MM.1S (cell line): ENCODE data around the gene SPECC1.

ENCODE experiments used
- DNase-seq: peaks from one replicate; pipeline ENCODE4 v3.0.0-alpha.2; 2015
- H2AFZ ChIP-seq: fragments of 300-600 bp; sonication (generic); 2 replicates; pipeline ENCODE4 v1.6.0; 2016; ENCODE audit warnings: antibody characterized with exemption, low read length
- H3F3A ChIP-seq: fragments of 300-600 bp; sonication (generic); 2 replicates; pipeline ENCODE4 v1.6.1; 2016; ENCODE audit warnings: mild to moderate bottlenecking, antibody characterized with exemption, low read length, moderate library complexity, mixed read lengths; ENCODE audit not compliant: insufficient read depth
- H3K27ac ChIP-seq: fragments of 300-600 bp; sonication (generic); 2 replicates; pipeline ENCODE4 v1.5.1; 2016; ENCODE audit warnings: mild to moderate bottlenecking, low read length
- H3K27me3 ChIP-seq: fragments of 300-600 bp; sonication (generic); replicated peaks from 2 replicates; pipeline ENCODE4 v1.6.0; 2016; ENCODE audit warnings: low read length; ENCODE audit not compliant: insufficient read depth
- H3K36me3 ChIP-seq: fragments of 300-600 bp; sonication (generic); replicated peaks from 2 replicates; pipeline ENCODE4 v1.6.1; 2016; ENCODE audit warnings: mild to moderate bottlenecking, low read length, mixed read lengths; ENCODE audit not compliant: insufficient read depth
- H3K4me1 ChIP-seq: fragments of 300-600 bp; sonication (generic); 2 replicates; pipeline ENCODE4 v1.6.1; 2016; ENCODE audit warnings: low read length, mixed read lengths
- H3K4me2 ChIP-seq: fragments of 300-600 bp; sonication (generic); 2 replicates; pipeline ENCODE4 v1.6.0; 2016; ENCODE audit warnings: low read depth, low read length
- H3K4me3 ChIP-seq: fragments of 300-600 bp; sonication (generic); 2 replicates; pipeline ENCODE4 v1.5.1; 2016; ENCODE audit warnings: low read length, mixed read lengths
- H3K79me2 ChIP-seq: fragments of 300-600 bp; sonication (generic); 2 replicates; pipeline ENCODE4 v1.6.1; 2016; ENCODE audit warnings: mixed run types, low read length, mixed read lengths
- H3K9ac ChIP-seq: fragments of 300-600 bp; sonication (generic); 2 replicates; pipeline ENCODE4 v1.6.1; 2016; ENCODE audit warnings: low read length, mixed read lengths
- H3K9me2 ChIP-seq: fragments of 300-600 bp; sonication (generic); replicated peaks from 2 replicates; pipeline ENCODE4 v1.6.1; 2016; ENCODE audit warnings: mild to moderate bottlenecking, low read length, mixed read lengths; ENCODE audit not compliant: insufficient read depth
- H3K9me3 ChIP-seq: fragments of 300-600 bp; sonication (generic); replicated peaks from 2 replicates; pipeline ENCODE4 v1.6.1; 2016; ENCODE audit warnings: mild to moderate bottlenecking, low read length, mixed read lengths; ENCODE audit not compliant: insufficient read depth
- H4K20me1 ChIP-seq: fragments of 300-600 bp; sonication (generic); 2 replicates; pipeline ENCODE4 v1.6.1; 2016; ENCODE audit warnings: mild to moderate bottlenecking, low read length, moderate library complexity, mixed read lengths; ENCODE audit not compliant: insufficient read depth
- CTCF ChIP-seq: fragments of 300-600 bp; sonication (generic); IDR thresholded peaks from 2 replicates; pipeline ENCODE4 v1.5.1; 2016; ENCODE audit warnings: antibody characterized with exemption, low read length, mixed read lengths
- EZH2 ChIP-seq: fragments of 300-600 bp; sonication (generic); optimal IDR thresholded peaks from 2 replicates; pipeline ENCODE3; 2017; ENCODE audit warnings: low read depth, mild to moderate bottlenecking, antibody characterized with exemption, low read length, mixed read lengths
- EZH2phosphoT487 ChIP-seq: fragments of 300-600 bp; sonication (generic); IDR thresholded peaks from 2 replicates; pipeline ENCODE4 v1.6.1; 2018; ENCODE audit warnings: antibody characterized with exemption, low read length

The SPECC1 gene

GRCh38 chr17:20153231-20153630 lies 144.1 kb downstream of the SPECC1 start:
- no peak overlapping the region for H3K4me3 ChIP-seq
- H3K4me2 ChIP-seq, result peak overlapping the region; percentile 46
- no peaks in the 10 kb centered on the region for H3K27me3 ChIP-seq
- TF ChIP-seq EZH2phosphoT487 (no peak), EZH2 (no peak), CTCF (no peak)
- peak overlapping the region; percentile 18; the same call in 1 of the 2 replicates for H3K27ac ChIP-seq
- H3K9me3 ChIP-seq, result no peaks in the 10 kb centered on the region
- H3K4me1 ChIP-seq, result peaks cover 25% of the 10 kb centered on the region
- no peaks in the 10 kb centered on the region for H3K36me3 ChIP-seq
- H4K20me1 ChIP-seq, result no peaks in the 10 kb centered on the region
- H2AFZ ChIP-seq, result no peak overlapping the region
- H3K79me2 ChIP-seq, result peaks cover 25% of the 10 kb centered on the region
- no peak overlapping the region for H3K9ac ChIP-seq
- H3F3A ChIP-seq, result peaks cover 25% of the 10 kb centered on the region
- peak; percentile 28 for DNase-seq
- no peaks in the 10 kb centered on the region for H3K9me2 ChIP-seq

- H3K4me3 ChIP-seq, result peak overlapping the region; percentile 58; the same call in 1 of the 2 replicates
- no peak for DNase-seq
- H3K36me3 ChIP-seq, result no peaks in the 10 kb centered on the region
- H2AFZ ChIP-seq, result 0 out of 2 replicates have a peak overlapping the region, but pooled peaks have one; percentile 28
- H3K9ac ChIP-seq, result peak overlapping the region; percentile 42; the same call in 1 of the 2 replicates
- TF ChIP-seq EZH2phosphoT487 (no peak), CTCF (no peak), EZH2 (no peak)
- no peaks in the 10 kb centered on the region for H3K27me3 ChIP-seq
- peak overlapping the region; percentile 77 for H3K27ac ChIP-seq
- H3K9me3 ChIP-seq, result no peaks in the 10 kb centered on the region
- H3K9me2 ChIP-seq, result no peaks in the 10 kb centered on the region
- peak overlapping the region; percentile 73 for H3K4me2 ChIP-seq
- H3K4me1 ChIP-seq, result peaks cover 25% of the 10 kb centered on the region
- H3K79me2 ChIP-seq, result peaks cover 35% of the 10 kb centered on the region
- peaks cover 25% of the 10 kb centered on the region for H3F3A ChIP-seq
- H4K20me1 ChIP-seq, result no peaks in the 10 kb centered on the region
These were observed 145.3 kb downstream of the SPECC1 start for GRCh38 chr17:20154286-20155000.

GRCh38 chr17:20155258-20156195 lies 146.4 kb downstream of the SPECC1 start:
- H3K27ac ChIP-seq, result peak overlapping the region; percentile 77

More at GRCh38 chr17:20155258-20156195, 146.4 kb downstream of the SPECC1 start:
- H3K4me1 ChIP-seq, result peaks cover 25% of the 10 kb centered on the region
- peak overlapping the region; percentile 74 for H3K4me3 ChIP-seq
- peak overlapping the region; percentile 68 for H2AFZ ChIP-seq
- H3F3A ChIP-seq, result peaks cover 25% of the 10 kb centered on the region
- no peaks in the 10 kb centered on the region for H3K36me3 ChIP-seq
- DNase-seq, result peak; percentile 99
- H4K20me1 ChIP-seq, result no peaks in the 10 kb centered on the region
- TF ChIP-seq EZH2 (no peak), EZH2phosphoT487 (no peak), CTCF (no peak)
- peak overlapping the region; percentile 66 for H3K9ac ChIP-seq
- peak overlapping the region; percentile 88 for H3K4me2 ChIP-seq
- no peaks in the 10 kb centered on the region for H3K27me3 ChIP-seq
- no peaks in the 10 kb centered on the region for H3K9me3 ChIP-seq
- no peaks in the 10 kb centered on the region for H3K9me2 ChIP-seq
- H3K79me2 ChIP-seq, result peaks cover 46% of the 10 kb centered on the region
